Effector memory CD4-positive, alpha-beta T cell (primary cell): ENCODE measurements around the gene FBXL16.

Experiments used
- DNase-seq, 3 donors: peaks; one replicate each; pipeline ENCODE4 v3.0.0-alpha.2; 2020
- H3K27ac ChIP-seq: 2 replicates; pipeline ENCODE4 v1.7.0; 2013; ENCODE audit warnings: mild to moderate bottlenecking, low read length, moderate library complexity; ENCODE audit not compliant: insufficient read depth, poor library complexity, severe bottlenecking
- H3K27me3 ChIP-seq: replicated peaks from 2 replicates; pipeline ENCODE4 v1.7.0; 2013; ENCODE audit warnings: mild to moderate bottlenecking, low read length; ENCODE audit not compliant: insufficient read depth, control insufficient read depth, poor library complexity, severe bottlenecking
- H3K36me3 ChIP-seq: 2 replicates; pipeline ENCODE4 v1.7.0; 2013; ENCODE audit warnings: mild to moderate bottlenecking, low read length, moderate library complexity; ENCODE audit not compliant: control insufficient read depth, insufficient read depth
- H3K4me1 ChIP-seq: 2 replicates; pipeline ENCODE4 v1.7.0; 2013; ENCODE audit warnings: low read length, mild to moderate bottlenecking; ENCODE audit not compliant: control insufficient read depth, insufficient read depth, poor library complexity, severe bottlenecking
- H3K4me3 ChIP-seq: 2 replicates; pipeline ENCODE4 v1.7.0; 2013; ENCODE audit warnings: low read length, low read depth, mild to moderate bottlenecking; ENCODE audit not compliant: insufficient read depth, poor library complexity, severe bottlenecking
- H3K9me3 ChIP-seq: 2 replicates; pipeline ENCODE4 v1.7.0; 2013; ENCODE audit warnings: mild to moderate bottlenecking, low read length, moderate library complexity; ENCODE audit not compliant: control insufficient read depth

Gene FBXL16

GRCh38 chr16:728131-728889, 22.7 kb upstream of the FBXL16 start:
- peaks cover 17% of the 10 kb centered on the region for H3K4me1 ChIP-seq
- peak; percentile 51 to 59 (median 57) for DNase-seq
- no peak overlapping the region for H3K27ac ChIP-seq
- H3K36me3 ChIP-seq: peaks cover 6% of the 10 kb centered on the region
- no peaks in the 10 kb centered on the region for H3K27me3 ChIP-seq
- no peaks in the 10 kb centered on the region for H3K9me3 ChIP-seq
- H3K4me3 ChIP-seq: peak overlapping the region; percentile 49

GRCh38 chr16:727291-727977, 21.8 kb upstream of the FBXL16 start:
- H3K36me3 ChIP-seq: no peaks in the 10 kb centered on the region
- H3K4me1 ChIP-seq: peaks cover 17% of the 10 kb centered on the region
- no peak for DNase-seq
- peak overlapping the region; percentile 27 for H3K27ac ChIP-seq
- no peaks in the 10 kb centered on the region for H3K27me3 ChIP-seq
- H3K4me3 ChIP-seq: peak overlapping the region; percentile 75
- H3K9me3 ChIP-seq: no peaks in the 10 kb centered on the region

GRCh38 chr16:726438-727290, 21.1 kb upstream of the FBXL16 start, which contains the start of the genes CCDC78 and HAGHL:
Gene CCDC78, minus strand, starts transcription at chr16:726443. Its CDS starts 76 bp downstream, at chr16:726367.
Gene HAGHL, plus strand, starts transcription at chr16:727106. Its CDS starts 404 bp downstream, at chr16:727510.
- Histone ChIP-seq H3K36me3 (no peaks in the 10 kb centered on the region), H3K27ac (peak within 1 kb of the TSS; percentile 27), H3K4me3 (peak within 1 kb of the TSS; percentile 75), H3K9me3 (no peaks in the 10 kb centered on the region), H3K27me3 (no peaks in the 10 kb centered on the region), H3K4me1 (peaks cover 21% of the 10 kb centered on the region)
- peak; percentile 35 to 51 (median 48) for DNase-seq

GRCh38 chr16:726188-726437, 20.5 kb upstream of the FBXL16 start:
- Histone ChIP-seq H3K4me1 (peaks cover 26% of the 10 kb centered on the region), H3K27ac (no peak overlapping the region), H3K27me3 (no peaks in the 10 kb centered on the region), H3K36me3 (no peaks in the 10 kb centered on the region), H3K9me3 (no peaks in the 10 kb centered on the region), H3K4me3 (no peak overlapping the region)
- no peak for DNase-seq

- Histone ChIP-seq H3K27me3 (no peaks in the 10 kb centered on the region), H3K36me3 (no peaks in the 10 kb centered on the region), H3K27ac (no peak overlapping the region), H3K4me1 (peaks cover 31% of the 10 kb centered on the region), H3K9me3 (no peaks in the 10 kb centered on the region), H3K4me3 (no peak overlapping the region)
- no peak for DNase-seq
Measured at GRCh38 chr16:725463-726187, 20.0 kb upstream of the FBXL16 start.

GRCh38 chr16:725041-725376, 19.4 kb upstream of the FBXL16 start:
- no peaks in the 10 kb centered on the region for H3K27me3 ChIP-seq
- H3K36me3 ChIP-seq: no peaks in the 10 kb centered on the region
- no peak overlapping the region for H3K27ac ChIP-seq
- H3K4me3 ChIP-seq: no peak overlapping the region
- peaks cover 37% of the 10 kb centered on the region for H3K4me1 ChIP-seq
- H3K9me3 ChIP-seq: no peaks in the 10 kb centered on the region
- no peak for DNase-seq

GRCh38 chr16:724188-725040, 18.8 kb upstream of the FBXL16 start:
- Histone ChIP-seq H3K9me3 (no peaks in the 10 kb centered on the region), H3K4me3 (no peak overlapping the region), H3K27ac (no peak overlapping the region), H3K27me3 (no peaks in the 10 kb centered on the region), H3K36me3 (no peaks in the 10 kb centered on the region), H3K4me1 (peaks cover 39% of the 10 kb centered on the region)
- DNase-seq: no peak

- no peak overlapping the region for H3K27ac ChIP-seq
- no peaks in the 10 kb centered on the region for H3K36me3 ChIP-seq
- peaks cover 39% of the 10 kb centered on the region for H3K4me1 ChIP-seq
- H3K4me3 ChIP-seq: no peak overlapping the region
- no peaks in the 10 kb centered on the region for H3K27me3 ChIP-seq
- no peak for DNase-seq
- no peaks in the 10 kb centered on the region for H3K9me3 ChIP-seq
Measured at GRCh38 chr16:723695-724094, 18.1 kb upstream of the FBXL16 start.
